SK-N-SH (cell line): Measurements from ENCODE around the gene MYO9B.

ENCODE experiments used
- CHD2 ChIP-seq: fragments of 150-350 bp; IDR thresholded peaks from 2 replicates; pipeline ENCODE4 v1.6.1; 2018; ENCODE audit warnings: low read length; ENCODE audit not compliant: partially characterized antibody
- CTCF ChIP-seq: fragments of 200-600 bp; sonication (generic); IDR thresholded peaks from 2 replicates; pipeline ENCODE4 v1.6.1; 2017; ENCODE audit warnings: antibody characterized with exemption, mild to moderate bottlenecking, moderate library complexity
- ELF1 ChIP-seq: IDR thresholded peaks from 2 replicates; pipeline ENCODE4 v1.4.0; 2012
- EP300 ChIP-seq, 2 experiments: IDR thresholded peaks; 2 replicates each; pipeline versions ENCODE4 v1.4.0 to v1.6.1; 2012; ENCODE audit warnings: borderline replicate concordance in 1 of 2, low read depth in 1 of 2, low read length in 1 of 2
- EZH2phosphoT487 ChIP-seq: fragments of 200-600 bp; sonication (generic); IDR thresholded peaks from 2 replicates; pipeline ENCODE4 v1.6.1; 2017; ENCODE audit warnings: low read depth, mixed run types, mild to moderate bottlenecking, antibody characterized with exemption, moderate library complexity, borderline replicate concordance
- JUND ChIP-seq: IDR thresholded peaks from 2 replicates; pipeline ENCODE4 v1.4.0; 2012
- MXI1 ChIP-seq: IDR thresholded peaks from 2 replicates; pipeline ENCODE4 v1.6.1; 2012; ENCODE audit warnings: mild to moderate bottlenecking, low read depth, low read length, improper control_type of control experiment
- POLR2AphosphoS5 ChIP-seq: IDR thresholded peaks from 2 replicates; pipeline ENCODE4 v1.6.1; 2012; ENCODE audit warnings: low read depth, low read length
- REST ChIP-seq: IDR thresholded peaks from 2 replicates; pipeline ENCODE4 v1.6.1; 2012; ENCODE audit warnings: mild to moderate bottlenecking, low read depth, low read length, moderate library complexity
- RFX5 ChIP-seq: IDR thresholded peaks from 2 replicates; pipeline ENCODE4 v1.6.1; 2012; ENCODE audit warnings: mild to moderate bottlenecking, improper control_type of control experiment, low read length
- SIN3A ChIP-seq: IDR thresholded peaks from 2 replicates; pipeline ENCODE4 v1.6.1; 2012; ENCODE audit warnings: low read depth, mild to moderate bottlenecking, low read length, moderate library complexity, borderline replicate concordance
- SMC3 ChIP-seq: IDR thresholded peaks from 2 replicates; pipeline ENCODE4 v1.6.1; 2012; ENCODE audit warnings: low read depth, low read length, improper control_type of control experiment
- TEAD4 ChIP-seq: IDR thresholded peaks from 2 replicates; pipeline ENCODE4 v1.4.0; 2012; ENCODE audit warnings: mild to moderate bottlenecking, borderline replicate concordance; ENCODE audit not compliant: insufficient read depth
- USF2 ChIP-seq: fragments of 150-350 bp; IDR thresholded peaks from 2 replicates; pipeline ENCODE4 v1.6.1; 2017; ENCODE audit warnings: antibody characterized with exemption, low read length, low read depth, borderline replicate concordance

- TF ChIP-seq EZH2phosphoT487 (no peak), SMC3 (no peak), RFX5 (no peak), CTCF (no peak), JUND (no peak), ELF1 (no peak), POLR2AphosphoS5 (no peak), SIN3A (no peak), EP300 (IDR thresholded peaks at IDR 0.05; ENCODE audit: borderline replicate concordance in 1 of 2, low read depth in 1 of 2, low read length in 1 of 2) (no peak), TEAD4 (no peak), CHD2 (no peak), REST (no peak), MXI1 (no peak), USF2 (no peak)
These were observed 74.0 kb downstream of the MYO9B start for GRCh38 chr19:17149393-17150135.
